T-helper 1 cell (primary cell): ENCODE results near the gene DLX6.

ENCODE experiments used
- DNase-seq, 5 donors: peaks; one replicate each; pipeline ENCODE4 v3.0.0-alpha.2; 2012 to 2020
- total RNA-seq, 4 donors: gene quantifications; one replicate each; lab custom pipeline; 2026; lab: John Stamatoyannopoulos, UW

The DLX6 gene
- total RNA-seq: 0 reads per million in 4 donors

DNA sequence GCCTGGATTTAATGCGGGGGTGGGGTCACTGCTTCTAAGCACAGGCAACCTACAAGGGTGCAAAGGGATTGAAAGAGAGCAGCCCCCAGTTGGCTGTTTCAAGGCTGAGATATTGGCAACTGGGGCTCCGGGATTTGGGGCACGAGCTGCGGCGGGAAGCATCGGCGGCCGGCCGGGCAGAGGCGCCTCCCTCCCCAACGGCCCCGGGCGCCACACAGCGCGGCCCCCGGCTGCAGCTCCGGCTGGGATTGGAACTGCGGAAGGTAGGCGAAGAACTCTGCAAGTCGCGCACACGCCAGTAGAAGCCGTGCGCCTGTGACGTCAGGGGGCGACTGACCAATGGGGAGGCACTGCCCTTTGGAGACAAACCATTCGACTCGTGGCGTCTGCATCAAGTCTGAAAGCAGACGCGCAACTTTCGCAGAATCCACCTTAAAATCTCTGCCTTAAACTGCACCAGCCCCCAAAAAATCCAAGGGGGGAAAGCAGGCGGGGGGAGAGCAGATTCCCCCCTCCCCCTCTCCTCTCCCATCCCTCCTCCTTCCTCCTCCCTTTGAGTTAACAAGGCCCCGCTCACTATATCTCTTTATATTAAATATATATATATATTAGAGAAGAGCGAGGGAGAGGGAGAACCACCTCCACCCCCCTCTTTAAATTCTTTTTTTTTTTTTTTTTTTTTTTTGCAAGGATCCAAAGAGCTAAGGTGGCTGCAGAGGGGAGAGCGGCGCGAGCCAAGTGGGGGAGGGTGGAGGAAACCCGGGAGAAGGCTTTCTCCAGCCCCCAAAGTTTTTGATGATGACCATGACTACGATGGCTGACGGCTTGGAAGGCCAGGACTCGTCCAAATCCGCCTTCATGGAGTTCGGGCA lies at the start of gene DLX6:
Gene DLX6 (plus strand): TSS at position 371 of the 872 bp plus-strand sequence. CDS start 425 bp downstream, at position 796.
- DNase-seq: no peak

GRCh38 chr7:96959135-96959534 lies 46.2 kb upstream of the DLX6 start:
- DNase-seq: no peak

GRCh38 chr7:96962221-96962885 lies 43.0 kb upstream of the DLX6 start:
- no peak for DNase-seq

DNA sequence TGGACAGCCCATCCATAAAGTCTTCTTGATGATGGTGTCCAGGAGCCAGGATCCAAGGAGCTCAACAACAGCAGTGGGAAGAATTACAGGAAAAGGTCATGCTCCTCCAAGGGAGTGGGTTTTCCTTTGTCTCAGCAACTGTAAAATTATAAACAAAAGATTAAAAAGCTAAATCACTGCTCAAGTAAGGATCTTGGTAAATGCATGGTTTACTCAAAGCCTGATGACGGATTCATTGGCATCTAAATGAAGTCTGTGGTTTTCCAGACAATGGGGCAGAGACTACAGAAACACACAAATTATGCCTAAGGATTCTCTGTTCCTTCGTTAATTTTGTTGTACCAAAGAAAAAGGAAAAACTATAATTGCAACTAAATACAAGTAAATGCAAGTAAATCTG lies 36.4 kb upstream of the DLX6 start:
- no peak for DNase-seq

DNA sequence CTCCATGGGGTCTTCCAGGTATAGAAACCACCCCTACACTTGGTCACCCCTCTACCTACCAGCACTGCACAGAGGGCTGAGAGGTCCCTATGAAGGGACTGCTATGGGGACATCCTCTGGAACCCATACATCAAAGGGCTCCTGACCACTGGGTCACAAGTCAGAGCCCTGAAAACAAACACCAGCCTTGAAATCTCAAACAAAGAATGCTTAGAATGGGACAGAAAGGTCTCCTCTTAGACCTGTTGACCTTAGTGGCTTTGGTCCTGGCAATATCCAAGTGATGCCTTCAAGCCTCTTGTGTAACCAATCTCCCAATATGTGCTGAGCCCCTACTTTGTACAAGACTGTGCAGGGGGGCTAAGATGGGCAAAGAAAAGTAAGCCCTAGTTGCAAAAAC lies 34.6 kb upstream of the DLX6 start:
- no peak for DNase-seq

GRCh38 chr7:96973986-96974385 lies 31.4 kb upstream of the DLX6 start:
- DNase-seq: no peak

DNA sequence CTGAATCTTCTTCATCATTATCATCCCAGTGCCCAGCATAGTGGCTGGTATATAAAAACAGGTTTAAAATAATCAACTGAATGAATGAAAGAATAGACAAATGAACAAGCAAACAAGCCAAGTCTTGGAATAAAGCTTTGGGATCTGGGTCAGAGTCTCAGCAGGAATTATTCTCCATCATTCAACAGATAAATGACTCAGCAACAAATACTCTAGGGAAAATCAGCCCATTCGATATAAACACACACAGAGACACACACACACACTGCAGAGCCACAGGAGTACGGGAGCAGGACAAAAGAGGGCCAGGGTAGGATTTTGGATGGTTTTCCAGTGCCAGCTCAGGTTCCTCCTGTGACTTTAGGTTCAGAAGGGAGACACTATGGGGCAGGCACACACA lies 29.2 kb upstream of the DLX6 start:
- no peak for DNase-seq

GRCh38 chr7:96977445-96977844 lies 27.9 kb upstream of the DLX6 start:
- no peak for DNase-seq

GRCh38 chr7:96979551-96980276 lies 25.6 kb upstream of the DLX6 start:
- no peak for DNase-seq

DNA sequence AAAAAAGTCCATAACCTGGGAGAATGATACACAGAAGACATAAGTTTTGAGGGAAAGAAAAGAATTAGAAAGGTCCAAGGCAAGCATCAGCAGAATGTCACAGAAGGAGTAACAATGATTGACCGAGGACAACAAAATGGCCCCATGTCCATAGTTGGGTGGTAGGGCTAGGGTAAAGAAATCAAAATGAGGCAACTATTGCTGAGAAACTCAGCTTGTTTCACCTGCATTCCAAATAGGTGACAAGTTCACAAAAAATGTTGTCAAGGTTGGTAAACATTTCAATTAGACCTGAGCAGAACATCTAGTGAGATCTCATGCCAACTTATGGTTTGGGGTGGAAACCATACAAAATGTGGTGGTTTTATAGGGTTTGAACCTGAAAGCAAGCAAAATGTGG lies 22.8 kb upstream of the DLX6 start:
- no peak for DNase-seq

DNA sequence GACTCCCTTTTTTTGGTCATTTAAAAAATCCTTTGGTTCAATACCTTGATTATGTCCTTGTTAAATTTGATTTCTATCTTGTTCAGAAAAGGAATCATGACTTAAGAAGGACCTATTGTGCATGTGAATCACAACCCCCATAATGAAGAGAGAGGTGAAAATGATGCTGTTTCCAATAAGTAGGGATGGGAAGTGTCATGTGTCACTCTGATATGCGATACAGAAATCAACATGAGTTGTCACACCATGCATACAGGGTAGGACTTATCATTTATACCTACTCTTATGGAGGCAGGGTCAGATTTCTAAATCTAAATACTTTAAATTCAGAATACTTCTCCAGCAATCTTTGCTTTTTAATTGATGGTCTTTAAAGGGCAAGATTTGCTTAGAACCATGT lies 19.4 kb upstream of the DLX6 start:
- no peak for DNase-seq

GRCh38 chr7:96986901-96987300 lies 18.5 kb upstream of the DLX6 start:
- no peak for DNase-seq

DNA sequence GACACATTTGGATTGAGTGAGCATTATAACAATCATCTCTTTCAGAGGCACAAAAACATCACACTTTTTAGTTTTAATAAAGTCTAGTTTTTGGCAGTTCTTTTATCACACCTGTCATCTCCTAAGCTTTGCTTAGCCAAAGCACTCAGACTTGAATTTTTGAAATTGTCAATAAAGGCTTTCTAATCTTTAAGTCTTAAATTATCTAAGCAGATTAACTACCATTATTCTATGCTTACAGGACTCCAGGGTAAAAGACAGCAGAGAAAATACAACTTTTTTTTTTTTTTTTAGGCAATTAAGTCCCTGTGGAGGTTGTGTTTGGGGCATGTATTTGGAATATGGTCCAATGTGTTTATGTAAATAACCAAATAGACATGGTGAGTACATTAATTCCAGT lies 17.6 kb upstream of the DLX6 start:
- DNase-seq: no peak

- DNase-seq: no peak
Measured at GRCh38 chr7:96989241-96989858, 16.0 kb upstream of the DLX6 start.

- no peak for DNase-seq
Measured at GRCh38 chr7:96989859-96990317, 15.5 kb upstream of the DLX6 start.

- no peak for DNase-seq
Measured at GRCh38 chr7:96991546-96992191, 13.7 kb upstream of the DLX6 start.

DNA sequence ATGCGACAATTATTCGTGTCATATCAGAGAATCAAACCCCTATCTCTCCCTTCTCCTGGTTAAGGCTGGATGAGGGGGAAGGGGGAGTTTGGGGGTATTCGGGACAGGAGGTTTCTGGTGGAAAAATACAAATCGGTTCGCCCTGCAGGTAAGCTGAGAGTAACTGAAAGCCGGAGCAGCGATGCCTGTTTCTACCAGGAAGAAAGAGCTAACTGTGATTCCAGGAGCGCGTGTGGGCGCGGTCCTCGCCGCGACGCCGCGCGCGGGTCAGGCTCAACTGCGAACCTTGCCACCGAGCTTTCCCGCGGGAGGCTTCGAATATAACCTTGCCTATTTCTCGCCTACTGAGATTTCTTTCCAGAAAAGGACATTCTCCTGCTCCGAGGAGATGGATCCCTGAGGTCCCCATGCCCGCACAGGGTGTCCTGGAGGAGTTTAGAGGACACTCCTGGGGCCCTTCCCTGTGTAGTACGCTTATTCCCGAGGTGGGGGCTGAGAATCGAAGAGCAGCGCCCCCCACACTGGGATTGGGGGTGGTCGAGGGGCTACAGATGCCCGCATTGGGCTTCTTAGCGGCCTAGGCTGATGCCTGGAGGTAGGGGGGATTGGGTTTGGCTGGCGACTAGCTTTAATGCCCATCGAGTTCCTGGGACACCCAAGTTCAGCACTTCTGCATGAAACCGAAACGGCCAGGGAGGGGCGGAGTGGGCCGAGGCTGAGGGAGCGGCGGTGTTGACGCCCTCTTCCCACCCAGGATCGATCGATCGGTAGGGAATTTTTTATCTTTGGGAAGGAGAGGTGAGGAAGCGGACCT lies 13.0 kb upstream of the DLX6 start:
- DNase-seq: no peak

DNA sequence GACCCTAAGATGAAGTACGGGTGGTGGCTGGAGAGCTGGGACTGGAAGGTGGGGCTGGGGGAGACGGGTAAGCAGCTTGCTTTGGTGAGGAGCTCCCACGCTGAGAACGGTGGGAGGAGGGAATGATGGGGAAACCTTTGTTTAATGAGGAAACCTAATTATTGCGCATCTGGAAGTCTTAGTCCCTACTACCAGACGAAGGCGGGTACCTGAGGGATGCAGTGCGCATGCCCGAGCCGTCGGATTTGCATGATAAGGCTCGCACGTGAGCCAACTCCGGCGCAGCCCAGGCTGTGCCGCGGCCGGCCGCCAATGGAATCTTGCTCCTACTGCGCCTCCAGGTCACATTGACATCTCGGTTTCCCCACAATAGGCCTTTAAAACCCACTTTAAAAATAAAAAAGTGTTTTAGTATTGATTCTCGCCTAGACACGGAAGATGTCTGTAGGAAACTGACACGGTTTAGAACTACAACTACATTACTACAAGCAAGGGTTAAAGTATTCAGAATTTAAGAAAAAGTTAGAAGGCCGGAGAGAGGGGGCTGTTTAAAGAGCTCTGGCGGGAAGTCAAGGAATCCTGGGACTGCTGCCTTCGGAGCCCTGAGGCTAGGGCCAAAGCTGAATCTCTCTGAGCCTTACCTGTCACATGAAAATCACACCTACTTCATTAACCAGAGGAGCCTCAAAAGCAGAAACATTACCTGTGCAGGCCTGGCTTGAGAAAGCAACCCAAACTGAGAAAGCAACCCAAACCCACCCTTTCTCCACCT lies 12.1 kb upstream of the DLX6 start:
- DNase-seq: no peak

- no peak for DNase-seq
Measured at GRCh38 chr7:96993980-96994379, 11.4 kb upstream of the DLX6 start.

DNA sequence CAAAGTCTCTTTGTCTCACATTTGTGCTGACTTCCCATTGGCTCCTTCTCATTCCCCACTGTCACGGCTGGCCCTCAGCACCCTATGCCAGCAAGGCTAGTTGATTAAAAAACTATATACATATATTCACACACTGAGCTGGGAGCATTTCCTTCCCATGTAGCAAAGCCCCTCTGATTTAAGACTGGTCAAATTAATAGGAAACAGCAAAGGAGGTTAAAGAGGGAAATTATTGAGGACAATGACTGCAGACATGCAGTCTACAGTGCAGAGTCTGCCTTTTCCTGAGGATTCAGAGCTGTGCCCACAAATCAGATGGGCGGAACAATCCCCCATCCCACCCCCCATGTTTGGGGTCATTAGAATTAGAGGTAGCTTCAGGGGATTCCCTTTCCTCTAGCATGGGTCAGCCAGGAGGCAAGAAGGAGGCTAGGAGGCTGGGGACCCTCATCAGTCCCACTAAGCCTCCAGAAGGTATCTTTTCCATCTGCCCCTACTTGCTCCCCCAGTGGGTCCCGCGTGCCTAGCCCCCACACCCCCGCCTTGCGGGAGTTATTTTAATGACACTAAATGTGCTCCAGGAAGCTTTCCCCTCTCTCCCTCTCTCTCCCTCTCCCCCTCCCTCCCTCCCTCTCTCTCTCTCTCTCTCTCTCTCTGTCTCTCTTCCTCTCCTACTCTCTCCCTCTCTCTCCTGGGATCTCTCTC lies 9.8 kb upstream of the DLX6 start:
- DNase-seq: no peak
